HFFc6 (cell line): ENCODE measurements around the gene WAC. TPM values are rescaled to one million over a fixed set of nuclear protein-coding genes. Genes with fewer than 3 reads are reported as not detected.
"Not testable (repeated sequence)": the region's sequence is repeated elsewhere in the genome, so short reads cannot be mapped to it uniquely, and the experiment has no call there.

Source experiments
- DNase-seq: peaks from one replicate; pipeline ENCODE4 v3.0.0-alpha.2; 2018
- H3K27ac Mint-ChIP-seq: 2 replicates; pipeline ENCODE4 v1.8.0; 2020; ENCODE audit warnings: mild to moderate bottlenecking, mixed read lengths
- H3K27me3 Mint-ChIP-seq: 2 replicates; pipeline ENCODE4 v1.8.0; 2021; ENCODE audit warnings: mild to moderate bottlenecking, moderate library complexity, mixed read lengths; ENCODE audit not compliant: insufficient read depth
- H3K36me3 Mint-ChIP-seq: 2 replicates; pipeline ENCODE4 v1.8.0; 2021; ENCODE audit warnings: low read depth, mixed read lengths
- H3K4me1 Mint-ChIP-seq: 2 replicates; pipeline ENCODE4 v1.8.0; 2020; ENCODE audit warnings: low read depth, mixed read lengths
- H3K4me3 Mint-ChIP-seq: 2 replicates; pipeline ENCODE4 v1.8.0; 2020; ENCODE audit warnings: mild to moderate bottlenecking, moderate library complexity, mixed read lengths
- H3K9me3 Mint-ChIP-seq: 2 replicates; pipeline ENCODE4 v1.8.0; 2020; ENCODE audit warnings: mild to moderate bottlenecking, mixed read lengths
- long read RNA-seq: library from polyadenylated mRNA; unstranded; transcript quantifications from one replicate; pipeline ENCODE4 v2.0.0, GENCODE V29; 2019
- total RNA-seq, 6 experiments: library from RNA; stranded (reverse); fragmentation: NEBNext Ultra II Directional; extraction: Animal tissue kit (Norgen Biotek cat#: 25700); gene quantifications; 2 replicates in 1 of 6; 3 replicates in 5 of 6; pipeline ENCODE4 v1.2.3, GENCODE V29; 2021
- TF ChIP-seq, protein P1 (sequence below): fragments of 200-600 bp; sonication (generic); IDR thresholded peaks from 2 replicates; pipeline ENCODE4 v1.5.0; 2021; ENCODE audit warnings: antibody characterized with exemption, mild to moderate bottlenecking

WAC gene, protein sequence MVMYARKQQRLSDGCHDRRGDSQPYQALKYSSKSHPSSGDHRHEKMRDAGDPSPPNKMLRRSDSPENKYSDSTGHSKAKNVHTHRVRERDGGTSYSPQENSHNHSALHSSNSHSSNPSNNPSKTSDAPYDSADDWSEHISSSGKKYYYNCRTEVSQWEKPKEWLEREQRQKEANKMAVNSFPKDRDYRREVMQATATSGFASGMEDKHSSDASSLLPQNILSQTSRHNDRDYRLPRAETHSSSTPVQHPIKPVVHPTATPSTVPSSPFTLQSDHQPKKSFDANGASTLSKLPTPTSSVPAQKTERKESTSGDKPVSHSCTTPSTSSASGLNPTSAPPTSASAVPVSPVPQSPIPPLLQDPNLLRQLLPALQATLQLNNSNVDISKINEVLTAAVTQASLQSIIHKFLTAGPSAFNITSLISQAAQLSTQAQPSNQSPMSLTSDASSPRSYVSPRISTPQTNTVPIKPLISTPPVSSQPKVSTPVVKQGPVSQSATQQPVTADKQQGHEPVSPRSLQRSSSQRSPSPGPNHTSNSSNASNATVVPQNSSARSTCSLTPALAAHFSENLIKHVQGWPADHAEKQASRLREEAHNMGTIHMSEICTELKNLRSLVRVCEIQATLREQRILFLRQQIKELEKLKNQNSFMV
- 10 to 100 TPM; 67.2 to 81.5 (median 74.3) TPM for total RNA-seq
- long read RNA-seq, full-length matches to known transcripts: 3 of 23 reads
- long read RNA-seq, partial matches to known transcripts: 16 of 23 reads
- long read RNA-seq, other reads (novel, unspliced or antisense): 4 of 23 reads

DNA sequence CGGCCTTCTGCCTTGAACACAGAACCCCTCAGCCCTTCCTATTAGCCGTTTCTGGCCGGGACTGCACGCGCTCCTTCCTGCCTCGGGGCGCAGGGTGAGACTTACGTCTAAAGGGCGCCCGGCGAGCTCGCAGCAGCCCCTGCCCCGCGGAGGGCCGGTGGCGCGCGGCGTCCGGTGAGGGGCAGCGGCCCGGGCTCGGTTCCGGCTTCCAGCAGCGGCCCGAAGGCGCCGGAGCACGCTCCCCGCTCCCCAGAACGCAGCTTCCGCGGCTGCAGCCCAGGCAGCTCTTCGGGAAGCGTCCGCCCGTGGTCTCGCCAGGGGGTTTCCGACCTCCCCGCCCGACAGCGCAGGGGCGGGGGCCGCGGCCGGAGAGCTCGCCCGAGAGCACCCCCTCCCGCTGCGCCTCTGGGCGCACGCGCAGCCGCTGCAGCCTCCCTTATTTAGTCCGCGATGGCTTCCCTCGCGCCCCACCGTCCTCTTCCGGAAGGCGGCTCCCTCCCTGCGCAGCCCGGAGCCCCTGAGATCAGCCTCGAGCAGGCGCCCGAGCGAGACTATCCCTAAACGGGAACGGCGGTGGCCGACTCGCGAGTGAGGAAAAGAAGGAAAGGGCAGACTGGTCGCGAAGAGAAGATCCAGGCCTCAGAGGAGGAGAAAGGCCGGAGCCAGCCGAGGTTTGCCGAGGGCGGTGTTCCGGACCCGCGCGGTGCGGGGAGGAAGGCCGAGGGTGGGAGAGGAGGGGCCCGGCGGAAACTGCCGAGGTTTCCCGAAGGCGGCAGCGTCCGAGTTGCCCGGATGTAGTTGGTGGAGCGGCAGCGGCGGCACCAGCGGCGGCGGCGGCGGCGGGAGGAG, at the start of gene WAC:
Gene WAC (plus strand): TSS at position 782 of the 849 bp plus-strand sequence. CDS start 462 bp downstream, outside the sequence.
- TF ChIP-seq, protein P1, sequence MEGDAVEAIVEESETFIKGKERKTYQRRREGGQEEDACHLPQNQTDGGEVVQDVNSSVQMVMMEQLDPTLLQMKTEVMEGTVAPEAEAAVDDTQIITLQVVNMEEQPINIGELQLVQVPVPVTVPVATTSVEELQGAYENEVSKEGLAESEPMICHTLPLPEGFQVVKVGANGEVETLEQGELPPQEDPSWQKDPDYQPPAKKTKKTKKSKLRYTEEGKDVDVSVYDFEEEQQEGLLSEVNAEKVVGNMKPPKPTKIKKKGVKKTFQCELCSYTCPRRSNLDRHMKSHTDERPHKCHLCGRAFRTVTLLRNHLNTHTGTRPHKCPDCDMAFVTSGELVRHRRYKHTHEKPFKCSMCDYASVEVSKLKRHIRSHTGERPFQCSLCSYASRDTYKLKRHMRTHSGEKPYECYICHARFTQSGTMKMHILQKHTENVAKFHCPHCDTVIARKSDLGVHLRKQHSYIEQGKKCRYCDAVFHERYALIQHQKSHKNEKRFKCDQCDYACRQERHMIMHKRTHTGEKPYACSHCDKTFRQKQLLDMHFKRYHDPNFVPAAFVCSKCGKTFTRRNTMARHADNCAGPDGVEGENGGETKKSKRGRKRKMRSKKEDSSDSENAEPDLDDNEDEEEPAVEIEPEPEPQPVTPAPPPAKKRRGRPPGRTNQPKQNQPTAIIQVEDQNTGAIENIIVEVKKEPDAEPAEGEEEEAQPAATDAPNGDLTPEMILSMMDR: peak; percentile 6
- H3K36me3 Mint-ChIP-seq: peaks cover 56% of the 10 kb centered on the region
- H3K27me3 Mint-ChIP-seq: peaks cover 7% of the 10 kb centered on the region
- no peaks in the 10 kb centered on the region for H3K9me3 Mint-ChIP-seq
- peak; percentile 89 for DNase-seq
- peak within 1 kb of the TSS; percentile 99 for H3K27ac Mint-ChIP-seq
- peaks cover 56% of the 10 kb centered on the region for H3K4me1 Mint-ChIP-seq
- peak within 1 kb of the TSS; percentile 97 for H3K4me3 Mint-ChIP-seq

DNA sequence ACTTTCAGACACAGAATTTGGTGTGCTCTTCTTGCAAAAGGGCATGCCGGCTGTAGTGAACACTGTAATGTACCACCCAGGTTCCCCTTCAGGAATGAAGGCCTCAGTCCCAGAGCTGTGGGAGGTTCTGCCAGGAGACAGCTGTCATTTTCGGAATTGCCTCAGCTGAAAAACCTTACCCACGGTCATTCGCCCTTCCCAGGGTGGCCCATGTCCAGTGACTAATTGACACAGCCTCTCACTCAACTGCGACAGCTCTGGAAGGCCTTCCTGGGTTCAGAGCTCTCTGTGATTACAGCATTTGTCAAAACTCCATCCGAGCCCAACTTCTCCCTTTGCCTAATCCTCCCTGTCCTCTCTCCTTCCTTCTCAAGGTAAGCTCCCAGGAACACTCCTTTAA, 43.7 kb upstream of the WAC start:
- Mint-ChIP-seq H3K4me3 (no peak overlapping the region), H3K27ac (no peak overlapping the region), H3K9me3 (no peaks in the 10 kb centered on the region), H3K4me1 (no peaks in the 10 kb centered on the region), H3K36me3 (no peaks in the 10 kb centered on the region), H3K27me3 (peaks cover 14% of the 10 kb centered on the region)
- TF ChIP-seq, protein P1: no peak
- DNase-seq: no peak

DNA sequence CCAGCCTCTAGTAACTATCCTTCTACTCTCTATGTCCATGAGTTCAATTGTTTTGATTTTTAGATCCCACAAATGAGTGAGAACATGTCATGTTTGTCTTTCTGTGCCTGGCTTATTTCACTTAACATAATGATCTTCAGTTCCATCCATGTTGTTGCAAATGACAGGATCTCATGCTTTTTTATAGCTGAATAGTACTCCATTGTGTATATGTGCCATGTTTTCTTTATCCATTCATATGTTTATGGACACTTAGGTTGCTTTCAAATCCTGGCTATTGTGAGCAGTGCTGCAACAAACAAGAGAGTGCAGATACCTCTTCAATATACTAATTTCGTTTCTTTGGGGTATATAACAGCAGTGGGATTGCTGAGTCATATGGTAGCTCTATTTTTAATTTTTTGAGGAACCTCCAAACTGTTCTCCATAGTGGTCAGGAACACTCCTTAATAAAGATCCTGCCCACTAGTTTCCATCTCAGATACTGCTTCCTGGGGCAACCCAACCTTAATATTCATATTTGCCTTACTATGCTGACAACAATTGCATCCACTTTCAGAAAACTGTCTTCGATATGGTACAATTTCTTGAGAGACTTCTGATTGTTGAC, 42.6 kb upstream of the WAC start:
- H3K4me1 Mint-ChIP-seq, DNase-seq, H3K4me3 Mint-ChIP-seq, H3K9me3 Mint-ChIP-seq, H3K27ac Mint-ChIP-seq, H3K36me3 Mint-ChIP-seq: not testable (repeated sequence)
- H3K27me3 Mint-ChIP-seq: peaks cover 11% of the 10 kb centered on the region

DNA sequence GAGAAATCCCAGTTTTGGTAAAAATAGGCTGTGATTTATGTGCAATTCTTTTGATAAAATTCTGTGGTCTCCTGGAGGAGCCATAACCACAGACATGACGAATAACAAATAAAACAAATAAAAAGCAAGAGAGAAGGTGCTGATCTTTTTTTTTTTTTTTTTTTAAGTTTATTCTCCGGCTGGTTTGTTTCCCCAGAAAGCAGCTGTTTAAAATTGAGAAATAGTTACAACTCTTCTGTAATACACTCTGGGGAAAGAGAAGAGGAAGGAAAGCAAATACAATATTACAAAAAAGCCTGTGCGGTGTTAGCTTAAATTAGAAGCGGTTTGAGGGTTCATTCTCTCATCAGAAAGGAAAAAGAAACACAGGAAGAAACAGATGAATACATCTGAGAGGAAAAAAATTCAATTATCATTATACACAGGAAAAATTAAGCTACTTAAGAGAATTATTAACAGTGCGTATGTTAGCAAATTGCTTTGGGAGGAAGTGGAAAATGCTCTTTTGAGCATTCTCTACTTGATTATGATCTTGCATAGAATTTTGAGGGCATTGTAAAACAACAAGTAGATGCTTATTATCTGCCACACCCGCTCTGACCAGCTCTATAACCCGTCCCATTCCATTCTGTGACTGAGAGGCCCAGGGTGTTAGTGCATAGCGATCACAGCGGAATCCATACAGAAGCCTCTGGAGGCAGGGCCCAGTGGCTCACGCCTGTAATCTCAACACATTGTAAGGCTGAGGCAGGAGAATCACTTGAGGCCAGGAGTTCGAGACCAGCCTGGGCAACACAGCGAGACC, 40.6 kb upstream of the WAC start:
- Mint-ChIP-seq H3K36me3 (no peaks in the 10 kb centered on the region), H3K4me3 (no peak overlapping the region), H3K4me1 (no peaks in the 10 kb centered on the region), H3K9me3 (no peaks in the 10 kb centered on the region), H3K27ac (no peak overlapping the region), H3K27me3 (peaks cover 12% of the 10 kb centered on the region)
- no peak for DNase-seq
- TF ChIP-seq, protein P1: no peak

DNA sequence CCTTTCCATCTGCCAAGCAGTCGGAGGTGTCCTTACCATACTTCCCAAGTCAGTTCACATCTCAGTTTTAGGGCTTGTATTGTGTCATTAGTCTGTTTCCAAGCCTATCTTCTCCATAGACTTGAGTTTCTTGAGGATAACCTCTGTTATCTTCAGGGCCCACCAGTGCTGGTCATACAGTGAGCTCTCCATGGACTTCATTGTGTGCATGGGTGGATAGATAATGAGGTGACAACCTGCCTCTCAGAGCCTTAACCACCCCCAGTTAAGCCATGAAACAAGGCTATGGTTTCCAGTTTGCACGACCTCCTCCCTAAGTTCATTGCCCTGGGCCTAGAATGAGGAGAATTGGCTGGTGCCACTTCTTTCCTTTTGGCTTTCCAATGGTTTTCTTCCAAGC, 38.5 kb upstream of the WAC start:
- DNase-seq: no peak
- peaks cover 19% of the 10 kb centered on the region for H3K27me3 Mint-ChIP-seq
- H3K27ac Mint-ChIP-seq: no peak overlapping the region
- H3K9me3 Mint-ChIP-seq: no peaks in the 10 kb centered on the region
- TF ChIP-seq, protein P1: no peak
- no peak overlapping the region for H3K4me3 Mint-ChIP-seq
- no peaks in the 10 kb centered on the region for H3K36me3 Mint-ChIP-seq
- no peaks in the 10 kb centered on the region for H3K4me1 Mint-ChIP-seq
